GM21360 (cell line): ENCODE data around the gene TNIK.
"Not testable (repeated sequence)": the region's sequence is repeated elsewhere in the genome, so short reads cannot be mapped to it uniquely, and the experiment has no call there.

ENCODE experiments used
- ATAC-seq: cut with Tn5 transposase; IDR thresholded peaks from one replicate; pipeline ENCODE4 v1.9.1; 2021; ENCODE audit warnings: mild to moderate bottlenecking, moderate library complexity; ENCODE audit not compliant: unreplicated experiment

Gene TNIK

DNA sequence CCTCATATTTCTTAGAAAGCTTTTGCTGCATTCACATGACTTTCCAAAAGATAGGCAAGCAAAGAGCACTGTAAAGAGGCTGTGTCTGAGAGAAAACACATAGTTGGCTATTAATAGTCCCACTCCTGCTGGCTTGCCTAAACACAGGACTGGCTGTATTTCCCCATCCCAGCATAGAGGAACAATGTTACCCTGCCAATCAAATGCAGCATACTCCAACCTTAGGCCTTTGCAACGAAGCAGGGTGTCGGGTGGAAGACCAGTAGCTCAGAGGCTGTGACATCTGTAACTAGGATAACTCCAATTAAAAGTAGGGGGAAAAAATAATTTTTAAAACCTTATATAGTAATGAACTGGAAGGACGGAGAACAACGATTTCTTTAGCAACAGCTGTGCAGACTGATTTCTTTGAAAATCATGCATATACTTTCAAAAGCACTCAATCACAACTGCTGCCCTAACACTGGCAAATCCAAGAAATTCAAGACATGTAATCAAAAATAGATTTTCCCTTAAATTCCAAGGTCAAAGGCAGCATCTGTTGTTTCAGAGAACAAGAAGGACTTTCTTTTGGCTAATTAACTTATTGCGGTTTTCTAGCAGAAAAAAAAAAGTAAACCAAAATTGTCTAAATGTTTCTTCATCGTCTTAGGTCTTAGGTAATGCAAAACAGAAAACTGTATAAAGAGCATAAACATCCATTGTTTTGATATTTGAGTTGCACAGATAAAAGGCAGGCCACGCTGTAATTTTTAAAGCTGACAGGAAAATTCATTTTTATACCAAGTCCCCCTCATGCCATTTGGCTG lies 139.3 kb downstream of the TNIK start:
- ATAC-seq, result no peak

GRCh38 chr3:171317171-171317570 lies 143.0 kb downstream of the TNIK start:
- ATAC-seq, result no peak

- no peak for ATAC-seq
These were observed 144.3 kb downstream of the TNIK start for GRCh38 chr3:171315919-171316318.

DNA sequence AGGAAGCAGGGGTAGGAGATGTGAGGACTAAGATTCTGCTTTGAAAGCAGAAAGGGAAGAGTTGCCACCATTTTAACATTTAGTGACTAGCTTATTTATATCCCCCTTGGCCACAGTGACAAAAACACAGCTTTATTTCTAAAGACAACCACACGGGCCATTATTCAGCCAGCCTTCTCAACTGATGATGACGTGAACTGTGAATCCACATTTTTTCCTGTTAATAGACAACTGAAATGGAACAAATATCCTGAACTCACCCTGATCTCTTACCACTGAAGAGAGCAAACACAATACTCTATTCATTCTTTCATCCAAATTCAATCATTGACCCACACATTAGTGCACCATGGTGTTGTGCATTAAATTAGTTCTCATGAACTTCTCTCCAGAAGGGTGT lies 145.1 kb downstream of the TNIK start:
- ATAC-seq, result no peak

GRCh38 chr3:171314341-171314740 lies 145.9 kb downstream of the TNIK start:
- no peak for ATAC-seq

DNA sequence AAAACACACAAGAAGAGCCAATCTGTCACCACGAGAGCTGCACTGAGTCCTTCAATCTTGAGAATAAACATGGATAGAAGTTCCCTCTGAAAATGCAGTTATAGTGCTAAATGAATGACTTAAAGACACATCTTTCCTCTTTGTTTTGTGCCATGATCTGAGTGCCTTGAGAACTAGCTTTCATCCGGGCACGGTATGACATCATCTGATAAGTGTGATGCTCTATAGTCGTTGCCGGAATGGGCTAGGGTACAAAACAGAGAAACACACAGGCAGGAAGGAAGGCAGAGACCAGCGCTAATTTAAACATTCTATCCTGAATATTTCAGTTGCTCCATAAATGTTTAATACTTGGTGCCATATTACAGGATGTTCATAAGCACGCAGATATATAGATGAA lies 146.5 kb downstream of the TNIK start:
- ATAC-seq, result no peak

DNA sequence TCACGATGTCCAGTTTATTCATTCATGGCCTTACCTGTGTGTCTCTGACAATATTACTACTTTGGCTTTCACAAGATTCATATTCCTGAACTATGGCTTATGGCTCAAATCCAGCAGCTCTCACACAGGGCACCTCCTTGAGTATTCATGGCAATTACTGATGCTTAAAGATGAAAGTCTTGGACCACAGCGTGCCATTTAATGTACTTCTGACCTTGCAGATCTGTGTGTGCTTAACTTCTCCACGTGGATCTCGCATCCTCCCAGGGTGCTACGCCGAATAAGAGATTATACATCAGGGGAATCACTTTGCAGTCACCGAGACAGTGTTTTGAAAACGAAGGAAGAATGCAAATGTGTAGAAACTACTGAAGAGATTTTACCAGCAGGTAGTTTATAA lies 147.5 kb downstream of the TNIK start:
- no peak for ATAC-seq

DNA sequence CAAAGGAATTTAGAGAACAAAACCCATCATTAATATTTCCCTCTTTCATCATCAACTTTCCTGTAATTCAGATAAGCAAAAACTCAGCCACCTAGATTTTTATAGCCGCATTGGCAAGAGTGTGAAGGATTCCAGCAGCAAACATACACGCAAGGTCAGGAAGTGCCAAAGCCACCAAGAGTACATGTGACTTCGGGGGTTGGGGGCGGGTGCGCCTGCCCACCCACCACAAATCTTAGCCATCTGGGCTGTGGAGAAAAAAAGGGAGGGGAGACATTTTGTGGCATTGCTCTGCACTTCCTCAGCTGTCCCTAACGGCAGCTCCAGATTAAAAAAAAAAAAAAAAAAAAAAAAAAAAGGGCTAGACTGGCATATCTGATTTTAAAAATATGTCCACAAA lies 148.4 kb downstream of the TNIK start:
- ATAC-seq, result no peak

GRCh38 chr3:171309906-171310359 lies 150.3 kb downstream of the TNIK start:
- ATAC-seq, result no peak

DNA sequence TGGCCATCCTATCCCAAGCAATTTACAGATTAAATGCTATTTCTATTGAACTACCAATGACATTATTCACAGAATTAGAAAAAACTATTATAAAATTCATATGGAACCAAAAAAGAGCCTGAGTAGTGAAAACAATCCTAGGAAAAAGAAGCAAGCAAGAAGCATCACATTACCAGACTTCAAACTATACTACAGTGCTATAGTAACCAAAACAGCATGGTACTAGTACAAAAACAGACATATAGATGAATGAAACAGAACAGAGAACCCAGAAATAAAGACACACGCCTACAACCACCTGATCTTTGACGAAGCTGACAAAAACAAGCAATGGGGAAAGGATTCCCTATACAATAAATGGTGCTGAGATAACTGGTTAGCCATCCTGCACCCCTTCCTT lies 152.2 kb downstream of the TNIK start:
- ATAC-seq, result no peak

- no peak for ATAC-seq
These were observed 153.1 kb downstream of the TNIK start for GRCh38 chr3:171307046-171307585.

- no peak for ATAC-seq
These were observed 153.6 kb downstream of the TNIK start for GRCh38 chr3:171306631-171307030.

DNA sequence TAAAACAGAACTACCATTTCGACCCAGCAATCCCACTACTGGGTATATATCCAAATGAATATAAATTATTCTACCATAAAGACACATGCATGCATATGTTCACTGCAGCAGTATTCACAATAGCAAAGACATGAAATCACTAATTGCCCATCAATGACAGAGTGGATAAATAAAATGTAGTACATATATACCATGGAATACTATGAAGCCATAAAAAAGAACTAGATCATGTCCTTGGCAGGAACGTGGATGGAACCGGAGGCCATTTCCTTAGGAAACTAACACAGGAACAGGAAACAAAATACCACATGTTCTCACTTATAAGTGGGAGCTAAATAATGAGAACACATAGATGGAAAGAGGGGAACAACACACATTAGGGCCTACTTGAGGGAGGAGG lies 154.4 kb downstream of the TNIK start:
- ATAC-seq, result not testable (repeated sequence)

GRCh38 chr3:171304498-171304897 lies 155.7 kb downstream of the TNIK start:
- not testable (repeated sequence) for ATAC-seq

DNA sequence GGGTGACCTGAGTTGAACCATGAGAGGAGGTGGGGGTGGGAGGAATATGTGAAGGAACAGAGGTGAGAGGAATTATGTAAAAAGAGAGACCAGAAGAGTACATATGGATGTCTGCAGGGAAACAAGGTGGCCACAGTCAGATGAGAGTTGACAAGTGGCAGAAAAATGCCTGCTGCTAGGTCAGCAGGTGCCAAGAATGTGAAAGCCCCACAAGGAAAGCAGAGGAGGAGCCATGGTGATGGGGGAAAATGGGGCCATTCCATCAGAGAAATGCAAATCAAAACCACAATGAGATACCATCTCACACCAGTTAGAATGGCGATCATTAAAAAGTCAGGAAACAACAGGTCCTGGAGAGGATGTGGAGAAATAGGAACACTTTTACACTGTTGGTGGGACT lies 156.2 kb downstream of the TNIK start:
- ATAC-seq, result not testable (repeated sequence)

GRCh38 chr3:171301998-171302397 lies 158.2 kb downstream of the TNIK start:
- ATAC-seq, result no peak

DNA sequence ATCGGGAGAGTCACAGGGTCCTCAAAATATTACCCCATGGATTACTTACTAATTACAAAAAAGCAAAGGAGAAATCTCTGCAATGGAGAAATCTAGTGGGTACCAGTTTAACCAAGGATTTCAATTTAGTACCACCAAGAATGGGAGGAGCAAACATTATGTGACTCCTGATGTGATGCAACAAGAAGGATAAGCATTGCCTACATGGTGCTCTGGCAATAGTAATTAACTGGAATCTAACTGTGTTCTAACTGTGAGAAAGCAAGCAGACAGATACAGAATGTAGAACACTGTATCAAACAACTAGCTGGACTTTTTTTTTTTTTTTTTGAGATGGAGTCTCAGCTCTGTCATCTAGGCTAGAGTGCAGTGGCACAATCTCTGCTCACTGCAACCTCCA lies 159.2 kb downstream of the TNIK start:
- ATAC-seq, result no peak

GRCh38 chr3:171297951-171298350 lies 162.3 kb downstream of the TNIK start:
- no peak for ATAC-seq

DNA sequence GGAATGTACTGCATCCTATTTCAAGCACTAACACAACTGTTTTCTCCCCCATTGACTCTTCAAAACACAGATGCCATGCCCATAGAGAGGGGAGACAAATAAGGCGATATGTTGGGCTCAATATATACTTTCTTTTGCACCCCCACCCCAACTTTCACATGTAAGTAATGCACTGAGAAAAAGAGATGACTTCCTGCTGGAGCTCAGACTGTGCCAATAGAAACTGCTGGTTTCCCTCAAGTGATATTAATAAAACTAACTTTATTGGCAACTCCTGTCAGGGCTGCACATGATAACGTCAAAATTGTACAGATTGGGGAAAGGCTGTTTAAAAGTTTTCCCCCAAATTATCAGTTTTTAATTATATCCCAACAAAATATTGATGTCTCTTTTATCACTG lies 163.0 kb downstream of the TNIK start:
- no peak for ATAC-seq

GRCh38 chr3:171295484-171296373 lies 164.5 kb downstream of the TNIK start:
- no peak for ATAC-seq

DNA sequence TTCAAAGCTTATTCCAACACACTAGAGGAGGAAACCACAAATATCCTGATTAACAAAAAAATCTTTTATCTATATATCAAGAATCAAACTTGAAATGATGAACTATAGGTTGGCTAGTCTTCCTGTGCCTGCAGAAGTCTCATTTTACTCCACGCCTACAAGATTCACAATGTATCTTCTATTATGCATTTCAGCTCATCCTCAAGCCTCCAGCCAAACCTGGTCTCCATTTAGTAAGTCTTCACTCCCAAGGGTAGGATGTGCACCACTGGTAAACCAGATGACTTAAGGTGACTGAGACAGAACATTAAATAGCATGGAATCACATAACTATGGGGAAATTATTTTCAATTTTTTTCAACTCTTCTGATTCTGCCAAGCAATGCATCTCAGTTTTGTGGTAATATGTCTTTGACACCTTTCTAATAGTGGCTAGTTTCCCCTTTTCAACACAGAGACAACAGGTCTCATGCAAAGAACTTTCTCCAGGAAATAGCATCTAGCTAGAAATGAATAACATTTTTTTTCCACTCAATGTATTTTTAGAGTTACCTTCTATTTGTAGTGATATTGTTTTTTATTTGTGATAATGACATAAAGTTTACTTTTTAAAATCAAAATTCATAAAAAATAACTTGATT lies 166.9 kb downstream of the TNIK start:
- ATAC-seq, result no peak
